Gastrocnemius medialis (tissue), 4 donors: ENCODE results near the gene HMX3. TPM values are rescaled to one million over a fixed set of nuclear protein-coding genes. Genes with fewer than 3 reads are reported as not detected.

Experiments
- ATAC-seq, 2 donors: fragments of 150-250 bp; one replicate each; pipeline ENCODE4 v1.9.1; 2016
- DNase-seq, 2 donors: peaks; one replicate each; pipeline ENCODE4 v3.0.0-alpha.2; 2019
- H3K27ac ChIP-seq, 4 donors: fragments of 200-600 bp; sonication (generic); 1 replicate in 1 of 4; 2 replicates in 3 of 4; pipeline ENCODE4 v1.5.1; 2016 to 2018; ENCODE audit warnings: mild to moderate bottlenecking in 2 of 4, moderate library complexity in 1 of 4
- H3K27me3 ChIP-seq, 3 donors: fragments of 200-600 bp; sonication (generic) in 2 of 3; 1 replicate in 1 of 3; 2 replicates in 2 of 3; pipeline versions ENCODE4 v1.5.1 to v1.6.0; 2016 to 2019; ENCODE audit warnings: mild to moderate bottlenecking in 1 of 3, moderate library complexity in 1 of 3
- H3K36me3 ChIP-seq, 2 donors: fragments of 200-600 bp; sonication (generic) in 1 of 2; one replicate each; pipeline ENCODE4 v1.5.1; 2017 to 2018
- H3K4me1 ChIP-seq, 2 donors: fragments of 200-600 bp; sonication (generic) in 1 of 2; one replicate each; pipeline ENCODE4 v1.5.1; 2016 to 2017; ENCODE audit warnings: mild to moderate bottlenecking in 2 of 2
- H3K4me3 ChIP-seq, 4 donors: fragments of 200-600 bp; sonication (generic) in 3 of 4; 1 replicate in 1 of 4; 2 replicates in 3 of 4; pipeline ENCODE4 v1.5.1; 2016 to 2019; ENCODE audit warnings: mild to moderate bottlenecking in 2 of 4
- H3K9me3 ChIP-seq, 3 donors: fragments of 200-600 bp; sonication (generic) in 2 of 3; 1 replicate in 1 of 3; 2 replicates in 2 of 3; pipeline ENCODE4 v1.5.1; 2016 to 2019
- CTCF ChIP-seq, 5 experiments: fragments of 450-650 bp in 3 of 5; fragments of 200-600 bp in 2 of 5; sonication (generic) in 2 of 5; IDR thresholded peaks in 4 of 5; conservative IDR thresholded peaks in 1 of 5; 1 replicate in 4 of 5; 2 replicates in 1 of 5; pipeline ENCODE4 v1.5.1; 2016 to 2019; ENCODE audit warnings: antibody characterized with exemption in 5 of 5, mild to moderate bottlenecking in 3 of 5, moderate library complexity in 3 of 5
- POLR2A ChIP-seq, 2 donors: fragments of 450-650 bp; IDR thresholded peaks; one replicate each; pipeline ENCODE4 v1.6.1; 2017; ENCODE audit warnings: antibody characterized with exemption in 2 of 2, mild to moderate bottlenecking in 2 of 2, moderate library complexity in 2 of 2
- in situ Hi-C, 4 donors: fragments of 200-750 bp; cut with MboI; loops; one replicate each; pipeline versions ENCODE4 v1.15.0 to v1.8.0; 2017; ENCODE audit warnings: low sequenced_read_pairs in 4 of 4
- intact Hi-C: fragments of 100-400 bp; cut with DNase I; formaldehyde crosslinking; loops from one replicate; pipeline ENCODE4 v1.15.1; 2023; ENCODE audit warnings: low total_unique reads
- total RNA-seq, 4 donors: library from RNA; depleted of rRNA; stranded (reverse); fragments of >200 nt; gene quantifications; one replicate each; pipeline versions ENCODE4 v1.1.0 to v1.2.3, GENCODE V29; 2016

The HMX3 gene
- total RNA-seq, 4 donors from 2014 or later: not detected

GRCh38 chr10:123148414-123149161, 12.8 kb downstream of the HMX3 start:
- intact Hi-C loops: no loop called here
- DNase-seq (no peak), ATAC-seq (no peak)
- no peak overlapping the region for H3K27ac ChIP-seq
- H3K36me3 ChIP-seq: no peaks in the 10 kb centered on the region
- in situ Hi-C loops: no loop called here
- peaks cover 11 to 37% of the 10 kb centered on the region in 2 donors for H3K4me1 ChIP-seq
- peak overlapping the region in 1 of 4 donors; percentile 20 for H3K4me3 ChIP-seq
- TF ChIP-seq CTCF (IDR thresholded peaks at IDR 0.05 in 4 of 5, conservative IDR thresholded peaks at IDR 0.05 in 1 of 5): no peak
- peaks cover 95 to 100% (median 98%) of the 10 kb centered on the region in 3 donors for H3K27me3 ChIP-seq
- H3K9me3 ChIP-seq: no peaks in the 10 kb centered on the region

DNA sequence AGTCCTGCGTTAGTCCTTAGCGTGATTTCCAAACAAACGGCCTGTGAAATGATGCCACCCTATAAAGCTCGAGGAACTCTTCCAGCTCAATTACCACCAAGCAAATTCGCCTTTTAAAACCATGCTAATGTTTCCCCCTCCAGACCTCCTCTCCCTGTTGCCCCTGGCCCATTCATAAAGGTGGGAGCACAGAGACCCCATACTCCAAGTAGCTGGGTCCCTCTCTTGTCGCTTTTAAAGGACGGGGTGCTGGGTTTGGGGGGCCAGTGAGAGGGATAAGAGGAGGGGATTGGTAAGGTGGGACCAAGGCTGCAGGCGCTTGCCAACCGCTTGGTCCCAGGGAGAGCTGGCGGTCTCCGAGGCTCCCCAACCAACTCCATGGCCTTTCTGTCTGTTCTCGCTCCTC, 13.4 kb downstream of the HMX3 start:
- intact Hi-C loops: no loop called here
- H3K27me3 ChIP-seq: peaks cover 90 to 94% (median 92%) of the 10 kb centered on the region in 3 donors

GRCh38 chr10:123149568-123150270, 13.9 kb downstream of the HMX3 start:
- TF ChIP-seq POLR2A (IDR thresholded peaks at IDR 0.05): no peak
- TF ChIP-seq CTCF (IDR thresholded peaks at IDR 0.05 in 4 of 5, conservative IDR thresholded peaks at IDR 0.05 in 1 of 5): no peak
- Histone ChIP-seq H3K9me3 (no peaks in the 10 kb centered on the region), H3K4me3 (peak overlapping the region; percentile 18 to 49 (median 36)), H3K27ac (no peak overlapping the region), H3K36me3 (no peaks in the 10 kb centered on the region), H3K27me3 (peaks cover 85 to 88% (median 87%) of the 10 kb centered on the region in 3 donors), H3K4me1 (peaks cover 13 to 40% of the 10 kb centered on the region in 2 donors)
- in situ Hi-C loops (loop anchor here in 2 of 4 donors (10.0 to 25.0 kb wide), 3 partner anchors 135 to 187 kb away; partner anchors contain the start of genes C10orf88 (in 1 of the 2) and PSTK (in 1 of the 2)), intact Hi-C loops (loop anchor here (5.0 kb wide), 1 partner anchor 197 kb away; the partner anchor contains the start of gene C10orf88)
- ATAC-seq (no peak), DNase-seq (no peak)

More for the DNA sequence above, 13.4 kb downstream of the HMX3 start:
- DNase-seq: no peak
- Histone ChIP-seq H3K4me1 (peaks cover 13 to 40% of the 10 kb centered on the region in 2 donors), H3K4me3 (peak overlapping the region in 1 of 4 donors; percentile 45), H3K9me3 (no peaks in the 10 kb centered on the region), H3K27ac (no peak overlapping the region), H3K36me3 (no peaks in the 10 kb centered on the region)
- in situ Hi-C loops: no loop called here
- TF ChIP-seq POLR2A (IDR thresholded peaks at IDR 0.05) (no peak), CTCF (IDR thresholded peaks at IDR 0.05 in 4 of 5, conservative IDR thresholded peaks at IDR 0.05 in 1 of 5) (no peak)
- no peak for ATAC-seq

DNA sequence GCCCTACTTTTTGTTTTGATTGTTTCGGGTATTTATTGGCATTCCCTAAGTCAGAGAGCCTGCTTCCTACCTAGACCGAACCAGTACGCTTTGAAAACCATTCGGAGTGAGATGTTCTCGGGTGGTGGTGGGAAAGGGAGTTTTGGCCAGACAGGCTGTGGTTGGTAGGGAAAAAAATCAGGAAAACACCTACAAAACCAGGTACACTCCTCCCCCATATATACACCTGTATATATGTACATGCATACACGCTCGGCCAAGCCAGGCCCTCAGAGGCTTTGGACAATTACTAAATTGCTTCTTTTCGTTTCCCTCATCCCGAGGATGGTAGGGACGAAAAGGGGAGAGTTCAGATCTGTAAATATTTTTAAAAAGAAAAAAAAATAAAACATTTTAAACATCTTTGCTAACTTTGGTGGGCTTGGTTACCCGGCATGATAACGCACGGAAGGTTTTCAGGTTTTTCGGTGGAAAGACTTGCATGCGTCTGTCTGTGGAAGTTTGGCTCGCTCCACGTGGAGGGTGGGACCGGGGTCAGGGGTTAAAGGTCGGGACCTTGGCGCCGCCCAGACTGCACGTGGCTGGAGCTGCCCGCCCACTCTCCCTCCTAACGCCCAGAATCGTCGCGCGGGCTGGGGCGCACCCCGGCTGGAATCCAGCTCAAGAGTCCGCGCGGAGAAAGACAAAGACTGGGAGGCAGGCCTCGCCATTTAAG, 14.7 kb downstream of the HMX3 start:
- peaks cover 78 to 81% (median 80%) of the 10 kb centered on the region in 3 donors for H3K27me3 ChIP-seq
- ATAC-seq (no peak), DNase-seq (no peak)
- no peak overlapping the region for H3K27ac ChIP-seq
- peaks cover 19 to 43% of the 10 kb centered on the region in 2 donors for H3K4me1 ChIP-seq
- no peaks in the 10 kb centered on the region for H3K36me3 ChIP-seq
- intact Hi-C loops (loop anchor here (5.0 kb wide), 1 partner anchor 198 kb away; the partner anchor contains the start of gene C10orf88), in situ Hi-C loops (loop anchor here in 2 of 4 donors (10.0 to 25.0 kb wide), 3 partner anchors 136 to 188 kb away; partner anchors contain the start of genes C10orf88 (in 1 of the 2) and PSTK (in 1 of the 2))
- TF ChIP-seq CTCF (IDR thresholded peaks at IDR 0.05 in 4 of 5, conservative IDR thresholded peaks at IDR 0.05 in 1 of 5) (no peak), POLR2A (IDR thresholded peaks at IDR 0.05) (no peak)
- peak overlapping the region in 3 of 4 donors; percentile 30 to 49 (median 45) for H3K4me3 ChIP-seq
- H3K9me3 ChIP-seq: no peaks in the 10 kb centered on the region
